ENCODE results near the gene P3H2. TPM values are rescaled to one million over a fixed set of nuclear protein-coding genes. Genes with fewer than 3 reads are reported as not detected.

The P3H2 gene
- total and polyA plus RNA-seq, 2 of the 4 experiments (the other 2 are of a cell fraction) = 54.7 to 64.3 TPM

GRCh38 chr3:190155752-190156151 lies 35.1 kb upstream of the P3H2 start:
- ATAC-seq (ENCODE audit: low read depth) (no peak), DNase-seq (no peak)
- Histone ChIP-seq H3K4me2 (ENCODE audit: low read depth, low read length) (no peak overlapping the region), H2BK120ac (ENCODE audit: low read depth, low read length) (no peak overlapping the region), H3K36me3 (ENCODE audit: control insufficient read depth, insufficient read depth, low read length) (no peaks in the 10 kb centered on the region), H4K5ac (ENCODE audit: low read depth, low read length) (no peak overlapping the region), H3K4ac (ENCODE audit: low read depth, low read length) (no peak overlapping the region), H2BK15ac (ENCODE audit: low read depth, low read length) (no peak overlapping the region), H4K8ac (ENCODE audit: low read depth in 2 of 2, low read length in 2 of 2) (no peak overlapping the region), H2AK5ac (ENCODE audit: low read depth, low read length) (no peak overlapping the region), H3K4me1 (ENCODE audit: control insufficient read depth, insufficient read depth, low read length) (peaks cover 2% of the 10 kb centered on the region; the same call in 1 of the 2 replicates), H4K20me1 (ENCODE audit: insufficient read depth, low read length) (no peaks in the 10 kb centered on the region), H3K27ac (ENCODE audit: insufficient read depth, low read length) (no peak overlapping the region), H2BK5ac (ENCODE audit: low read depth, low read length, poor library complexity, severe bottlenecking) (no peak overlapping the region), H3K18ac (ENCODE audit: low read depth, low read length) (peak overlapping the region; percentile 2; the same call in 1 of the 2 replicates), H2AFZ (replicated peaks; ENCODE audit: low read length, poor library complexity) (no peak overlapping the region), H3K9me1 (ENCODE audit: insufficient read depth, low read length) (no peaks in the 10 kb centered on the region), H4K91ac (ENCODE audit: insufficient read depth, low read depth, low read length) (no peak overlapping the region), H2AK9ac (replicated peaks; ENCODE audit: low read depth, low read length, poor library complexity) (no peak overlapping the region), H3K4me3 (ENCODE audit: insufficient read depth, low read depth, low read length) (no peak overlapping the region), H3K79me1 (ENCODE audit: low read depth in 1 of 2, low read length in 2 of 2) (no peaks in the 10 kb centered on the region), H3K9ac (ENCODE audit: low read depth, low read length) (no peak overlapping the region), H3K23ac (ENCODE audit: low read depth, low read length) (no peak overlapping the region), H3K9me3 (ENCODE audit: control insufficient read depth, insufficient read depth, low read length) (no peaks in the 10 kb centered on the region), H3K27me3 (ENCODE audit: control insufficient read depth, insufficient read depth, low read length) (peaks cover 3% of the 10 kb centered on the region; the same call in 1 of the 2 replicates), H2BK20ac (ENCODE audit: low read depth, low read length) (no peak overlapping the region), H3K56ac (ENCODE audit: extremely low read depth, insufficient read depth, low read length) (no peak overlapping the region), H3K14ac (replicated peaks; ENCODE audit: low read depth, low read length) (no peak overlapping the region)
- WGBS, 2 experiments (ENCODE audit: extremely low coverage in 2 of 2, insufficient read length in 1 of 2) = no CpG with 5 or more reads among the region's 4 CpGs
- dilution Hi-C loops (cut with HindIII; ENCODE audit: low sequenced_read_pairs, unreplicated experiment) = no loop called here
- intact Hi-C loops (cut with micrococcal nuclease) = no loop called here
- CTCF ChIA-PET = no interaction called here
- TF ChIP-seq ELK1 (IDR thresholded peaks at IDR 0.05; ENCODE audit: borderline replicate concordance, low read depth, low read length) = no peak
- no peak for TF ChIP-seq NFE2L2 (IDR thresholded peaks at IDR 0.05; ENCODE audit: low read depth, low read length)
- no peak for TF ChIP-seq RCOR1 (IDR thresholded peaks at IDR 0.05; ENCODE audit: insufficient replicate concordance, low read length)
- no peak for TF ChIP-seq CEBPB (IDR thresholded peaks at IDR 0.05; ENCODE audit: low read depth, low read length)
- no peak for TF ChIP-seq MAZ (IDR thresholded peaks at IDR 0.05; ENCODE audit: borderline replicate concordance, low read depth, low read length)
- no peak for TF ChIP-seq BHLHE40 (IDR thresholded peaks at IDR 0.05; ENCODE audit: low read depth, low read length)
- TF ChIP-seq RAD21 (IDR thresholded peaks at IDR 0.05; ENCODE audit: low read length) = no peak
- no peak for TF ChIP-seq CTCF (conservative IDR thresholded peaks at IDR 0.05; ENCODE audit: low read depth, low read length)
- no peak for TF ChIP-seq POLR2A (IDR thresholded peaks at IDR 0.05; ENCODE audit: low read depth, low read length)
- TF ChIP-seq CHD1 (IDR thresholded peaks at IDR 0.05; ENCODE audit: low read depth, low read length) = no peak
- no peak for TF ChIP-seq MAFK (IDR thresholded peaks at IDR 0.05; ENCODE audit: low read depth, low read length)
- no peak for TF ChIP-seq FOS (IDR thresholded peaks at IDR 0.05; ENCODE audit: low read depth, low read length)
- TF ChIP-seq SMC3 (IDR thresholded peaks at IDR 0.05; ENCODE audit: low read depth, low read length) = no peak
- TF ChIP-seq MXI1 (IDR thresholded peaks at IDR 0.05; ENCODE audit: borderline replicate concordance, low read depth, low read length) = no peak
- in situ Hi-C loops (cut with MboI; ENCODE audit: low sequenced_read_pairs) = no loop called here
- no TSS peak for BruUV-seq (replicated peaks)
- POLR2A ChIA-PET (ENCODE audit: unreplicated experiment) = no interaction called here

Measured in IMR-90 (cell line).